Measurements from ENCODE around the gene METRNL. TPM values are rescaled to one million over a fixed set of nuclear protein-coding genes. Genes with fewer than 3 reads are reported as not detected.

METRNL gene
- total and polyA plus RNA-seq, 8 donors, result 12.7 to 61.8 (median 19.2) TPM

GRCh38 chr17:83095016-83095415 lies 15.6 kb downstream of the METRNL start:
- Histone ChIP-seq H3K36me3 (peaks cover 0 to 55% of the 10 kb centered on the region in 2 donors), H3K4me3 (no peak overlapping the region), H3K27me3 (peaks cover 0 to 32% of the 10 kb centered on the region in 2 donors), H3K4me1 (peaks cover 10 to 36% of the 10 kb centered on the region in 2 donors), H3K9me3 (no peaks in the 10 kb centered on the region), H3K27ac (no peak overlapping the region)
- TF ChIP-seq CTCF (IDR thresholded peaks at IDR 0.05), result no peak
- no peak for DNase-seq
- intact Hi-C loops (cut with DNase I), result no loop called here
- ATAC-seq, result no peak

GRCh38 chr17:83096401-83097224 lies 17.2 kb downstream of the METRNL start:
- peaks cover 0 to 43% of the 10 kb centered on the region in 2 donors for H3K36me3 ChIP-seq
- no peak overlapping the region for H3K27ac ChIP-seq
- TF ChIP-seq CTCF (IDR thresholded peaks at IDR 0.05), result no peak
- ATAC-seq, result peak; percentile 14
- H3K4me1 ChIP-seq, result peaks cover 17 to 38% of the 10 kb centered on the region in 2 donors
- H3K27me3 ChIP-seq, result peaks cover 0 to 48% of the 10 kb centered on the region in 2 donors
- intact Hi-C loops (cut with DNase I), result no loop called here
- H3K9me3 ChIP-seq, result no peaks in the 10 kb centered on the region
- peak in 1 of 4 donors; percentile 81 for DNase-seq
- no peak overlapping the region for H3K4me3 ChIP-seq

GRCh38 chr17:83097831-83098230 lies 18.4 kb downstream of the METRNL start:
- H3K9me3 ChIP-seq, result no peaks in the 10 kb centered on the region
- ATAC-seq, result no peak
- H3K27ac ChIP-seq, result no peak overlapping the region
- no peak for DNase-seq
- no peak for TF ChIP-seq CTCF (IDR thresholded peaks at IDR 0.05)
- H3K4me1 ChIP-seq, result peaks cover 17 to 45% of the 10 kb centered on the region in 2 donors
- intact Hi-C loops (cut with DNase I), result no loop called here
- H3K36me3 ChIP-seq, result peaks cover 0 to 39% of the 10 kb centered on the region in 2 donors
- no peak overlapping the region for H3K4me3 ChIP-seq
- peaks cover 0 to 55% of the 10 kb centered on the region in 2 donors for H3K27me3 ChIP-seq

GRCh38 chr17:83098241-83099085 lies 19.1 kb downstream of the METRNL start:
- Histone ChIP-seq H3K27me3 (peaks cover 0 to 55% of the 10 kb centered on the region in 2 donors), H3K27ac (no peak overlapping the region), H3K36me3 (peaks cover 0 to 32% of the 10 kb centered on the region in 2 donors), H3K4me3 (no peak overlapping the region), H3K4me1 (peaks cover 17 to 45% of the 10 kb centered on the region in 2 donors), H3K9me3 (no peaks in the 10 kb centered on the region)
- TF ChIP-seq CTCF (IDR thresholded peaks at IDR 0.05), result no peak
- no peak for ATAC-seq
- intact Hi-C loops (cut with DNase I), result no loop called here
- DNase-seq, result no peak

DNA sequence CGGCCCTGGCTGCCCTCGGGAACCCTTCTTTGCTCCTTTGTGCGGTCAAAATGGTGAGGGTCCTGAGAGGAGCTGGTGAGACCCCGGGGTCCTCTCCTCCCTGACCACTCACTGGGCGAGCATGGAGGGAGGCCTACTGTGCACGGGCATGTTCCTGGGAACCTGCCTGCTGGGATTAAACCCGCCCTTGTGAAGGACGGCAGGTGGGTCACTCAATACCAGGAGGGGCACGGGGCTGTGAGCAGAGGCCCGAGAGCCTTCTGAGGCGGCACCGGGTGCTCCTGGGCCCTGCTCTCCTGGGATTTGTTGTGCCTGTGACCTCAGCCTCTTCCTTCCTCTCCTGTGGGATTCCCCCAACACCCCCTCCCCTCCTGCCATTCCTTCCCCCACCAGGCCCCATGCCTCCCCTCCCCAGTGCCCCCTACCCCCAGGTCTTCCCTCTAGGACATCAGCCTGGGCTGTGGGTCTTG lies 19.7 kb downstream of the METRNL start:
- ATAC-seq, result no peak
- no peak overlapping the region for H3K27ac ChIP-seq

More for the DNA sequence above, 19.7 kb downstream of the METRNL start:
- Histone ChIP-seq H3K36me3 (peaks cover 0 to 26% of the 10 kb centered on the region in 2 donors), H3K9me3 (no peaks in the 10 kb centered on the region), H3K27me3 (peaks cover 0 to 58% of the 10 kb centered on the region in 2 donors), H3K4me3 (no peak overlapping the region), H3K4me1 (peaks cover 17 to 45% of the 10 kb centered on the region in 2 donors)
- intact Hi-C loops (cut with DNase I), result no loop called here
- DNase-seq, result no peak
- no peak for TF ChIP-seq CTCF (IDR thresholded peaks at IDR 0.05)
